Choroid plexus epithelial cell (primary cell): ENCODE results near the gene SRP9.

Source experiments
- DNase-seq: peaks from one replicate; pipeline ENCODE4 v3.0.0-alpha.2; 2010; ENCODE audit warnings: low read depth
- H3K4me3 ChIP-seq: 2 replicates; pipeline ENCODE4 v1.5.1; 2011; ENCODE audit warnings: low read depth, mild to moderate bottlenecking, control low read depth, low read length, moderate library complexity
- CTCF ChIP-seq: conservative IDR thresholded peaks from 2 replicates; pipeline ENCODE4 v1.5.1; 2011; ENCODE audit warnings: low read depth, mild to moderate bottlenecking, control low read depth, inconsistent platforms, low read length, moderate library complexity

The SRP9 gene

GRCh38 chr1:225777583-225778336 lies at the start of gene SRP9:
SRP9 (plus strand) TSS chr1:225777826; CDS start chr1:225777941, 115 bp downstream.
- TF ChIP-seq CTCF, result peak; percentile 91
- peak; percentile 99 for DNase-seq
- peak within 1 kb of the TSS; percentile 95 for H3K4me3 ChIP-seq

- H3K4me3 ChIP-seq, result no peak overlapping the region
- DNase-seq, result no peak
- no peak for TF ChIP-seq CTCF
Measured at GRCh38 chr1:225731491-225731890, 46.1 kb upstream of the SRP9 start.

- DNase-seq, result peak; percentile 24
- no peak overlapping the region for H3K4me3 ChIP-seq
- TF ChIP-seq CTCF, result no peak
Measured at GRCh38 chr1:225733254-225733653, 44.4 kb upstream of the SRP9 start.

GRCh38 chr1:225735252-225736149 lies 42.1 kb upstream of the SRP9 start:
- DNase-seq, result peak; percentile 95
- H3K4me3 ChIP-seq, result peak overlapping the region; percentile 8
- peak; percentile 17 for TF ChIP-seq CTCF

- no peak overlapping the region for H3K4me3 ChIP-seq
- no peak for TF ChIP-seq CTCF
- DNase-seq, result peak; percentile 25
Measured at GRCh38 chr1:225736437-225737098, 41.1 kb upstream of the SRP9 start.

GRCh38 chr1:225737161-225737560 lies 40.5 kb upstream of the SRP9 start:
- no peak overlapping the region for H3K4me3 ChIP-seq
- TF ChIP-seq CTCF, result no peak
- DNase-seq, result no peak
